Breast epithelium (tissue), 3 donors: ENCODE results near the gene HIVEP3.

ENCODE experiments used
- POLR2A ChIP-seq: fragments of 450-650 bp; IDR thresholded peaks from one replicate; pipeline ENCODE4 v1.6.1; 2016; ENCODE audit warnings: antibody characterized with exemption, mild to moderate bottlenecking, moderate library complexity
- POLR2AphosphoS5 ChIP-seq, 3 donors: sonication (generic); formaldehyde crosslinking; IDR thresholded peaks; one replicate each; pipeline ENCODE4 v1.6.1; 2017; ENCODE audit warnings: antibody characterized with exemption in 3 of 3
- TF ChIP-seq, protein P1 (sequence below), 3 donors: fragments of 450-650 bp; IDR thresholded peaks; one replicate each; pipeline ENCODE4 v1.5.1; 2016 to 2017; ENCODE audit warnings: antibody characterized with exemption in 3 of 3, mild to moderate bottlenecking in 3 of 3, moderate library complexity in 3 of 3

DNA sequence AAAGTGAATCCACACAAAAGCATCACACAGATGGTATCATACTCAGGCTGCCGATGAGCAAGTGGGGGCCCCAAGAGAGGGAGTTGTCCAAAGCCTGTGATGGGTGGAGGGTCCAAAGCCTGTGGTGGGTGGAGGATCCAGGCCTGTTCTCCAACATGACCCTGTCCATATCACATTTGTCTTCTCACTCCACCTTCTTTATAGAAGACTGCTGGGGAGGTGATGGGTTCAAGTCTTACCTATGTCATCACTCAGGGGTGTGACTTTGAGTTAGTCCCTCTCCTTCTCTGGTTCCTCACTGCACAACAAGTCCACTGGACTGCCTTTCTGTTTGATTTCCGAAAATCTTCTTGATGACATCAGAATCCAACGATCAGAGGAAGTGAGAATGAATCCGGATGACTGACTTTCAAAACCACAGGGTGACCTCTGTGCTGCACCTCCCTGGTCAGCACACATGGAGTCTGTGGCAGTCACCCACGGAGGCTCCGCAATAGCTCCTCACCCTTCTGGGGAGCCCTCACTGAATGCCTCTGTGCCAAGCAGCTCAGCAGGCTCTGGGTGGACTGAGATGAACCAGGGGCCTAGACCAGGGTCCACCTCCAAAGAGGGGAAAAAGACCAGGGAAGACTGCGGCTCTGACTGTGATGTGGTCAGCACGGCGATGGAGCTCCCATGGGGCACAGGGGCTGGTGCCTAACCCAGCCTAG, 166.8 kb downstream of the HIVEP3 start:
- TF ChIP-seq, protein P1, sequence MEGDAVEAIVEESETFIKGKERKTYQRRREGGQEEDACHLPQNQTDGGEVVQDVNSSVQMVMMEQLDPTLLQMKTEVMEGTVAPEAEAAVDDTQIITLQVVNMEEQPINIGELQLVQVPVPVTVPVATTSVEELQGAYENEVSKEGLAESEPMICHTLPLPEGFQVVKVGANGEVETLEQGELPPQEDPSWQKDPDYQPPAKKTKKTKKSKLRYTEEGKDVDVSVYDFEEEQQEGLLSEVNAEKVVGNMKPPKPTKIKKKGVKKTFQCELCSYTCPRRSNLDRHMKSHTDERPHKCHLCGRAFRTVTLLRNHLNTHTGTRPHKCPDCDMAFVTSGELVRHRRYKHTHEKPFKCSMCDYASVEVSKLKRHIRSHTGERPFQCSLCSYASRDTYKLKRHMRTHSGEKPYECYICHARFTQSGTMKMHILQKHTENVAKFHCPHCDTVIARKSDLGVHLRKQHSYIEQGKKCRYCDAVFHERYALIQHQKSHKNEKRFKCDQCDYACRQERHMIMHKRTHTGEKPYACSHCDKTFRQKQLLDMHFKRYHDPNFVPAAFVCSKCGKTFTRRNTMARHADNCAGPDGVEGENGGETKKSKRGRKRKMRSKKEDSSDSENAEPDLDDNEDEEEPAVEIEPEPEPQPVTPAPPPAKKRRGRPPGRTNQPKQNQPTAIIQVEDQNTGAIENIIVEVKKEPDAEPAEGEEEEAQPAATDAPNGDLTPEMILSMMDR (IDR thresholded peaks at IDR 0.05): no peak
- TF ChIP-seq POLR2AphosphoS5 (IDR thresholded peaks at IDR 0.05): no peak
- TF ChIP-seq POLR2A: no peak
